Right cardiac atrium (tissue), 5 donors: ENCODE results near the gene LSMEM2. TPM values are rescaled to one million over a fixed set of nuclear protein-coding genes. Genes with fewer than 3 reads are reported as not detected.
A peak's percentile ranks its signal among the peaks of the same experiment; 100 is the strongest.

ENCODE experiments used
- ATAC-seq, 2 donors: fragments of 200-7000 bp; cut with Tn5 transposase; one replicate each; pipeline versions ENCODE4 v1.8.0 to v1.9.1; 2020; ENCODE audit warnings: moderate library complexity in 2 of 2, mild to moderate bottlenecking in 1 of 2
- DNase-seq, 3 donors: peaks; one replicate each; pipeline ENCODE4 v3.0.0-alpha.2; 2020
- H3K27ac ChIP-seq: one replicate; pipeline ENCODE4 v1.5.1; 2013; ENCODE audit warnings: mild to moderate bottlenecking, low read length, control low read depth, moderate library complexity
- H3K27me3 ChIP-seq: one replicate; pipeline ENCODE4 v1.6.1; 2013; ENCODE audit not compliant: control insufficient read depth, insufficient read depth
- H3K4me1 ChIP-seq: one replicate; pipeline ENCODE4 v1.6.1; 2013; ENCODE audit warnings: low read length; ENCODE audit not compliant: control insufficient read depth, insufficient read depth
- H3K4me3 ChIP-seq: one replicate; pipeline ENCODE4 v1.5.1; 2013; ENCODE audit warnings: low read length, control low read depth
- H3K9me3 ChIP-seq: one replicate; pipeline ENCODE4 v1.6.1; 2013; ENCODE audit warnings: low read length; ENCODE audit not compliant: control insufficient read depth
- WGBS: extraction: QIAGEN DNeasy Blood & Tissue Kit; methylation state at CpG from one replicate; pipeline ENCODE4 v1.1.7; 2013; 5-methylcytosine and 5-hydroxymethylcytosine counted together
- intact Hi-C, 4 donors: fragments of 100-400 bp; cut with DNase I; formaldehyde crosslinking; loops; one replicate each; pipeline versions ENCODE4 v1.11.0 to v1.14.0; 2022 to 2023
- polyA plus RNA-seq: library from polyadenylated mRNA; stranded (reverse); fragments of 200-250 nt; gene quantifications from one replicate; pipeline ENCODE4 v1.2.3, GENCODE V29; 2013
- total RNA-seq, 4 donors: library from RNA; stranded (reverse); fragmentation: NEBNext Ultra II Directional; extraction: Animal tissue kit (Norgen Biotek cat#: 25700); gene quantifications; one replicate each; pipeline ENCODE4 v1.2.1, GENCODE V29; 2021
- donor health status: healthy with polysubstance abuse.
- donor health status: DM: no; HTN: yes; CAD: no.
- donor health status: DM: no; HTN: no; CAD: no.
- donor health status: DM: no; HTN: yes; CAD: no; lungs with severe emphysema.
- donor health status: DM: yes; HTN: yes; CAD: no.

LSMEM2 gene
- total and polyA plus RNA-seq, 5 donors: 1.4 to 15.7 (median 10.7) TPM

GRCh38 chr3:50325113-50325480, 46.2 kb downstream of the LSMEM2 start:
- 83% methylated on average over 2 of the region's 2 CpGs for WGBS
- H3K27me3 ChIP-seq: no peaks in the 10 kb centered on the region
- no peak for DNase-seq
- H3K4me3 ChIP-seq: no peak overlapping the region
- H3K9me3 ChIP-seq: no peaks in the 10 kb centered on the region
- intact Hi-C loops: no loop called here
- no peak for ATAC-seq
- H3K27ac ChIP-seq: no peak overlapping the region
- peaks cover 11% of the 10 kb centered on the region for H3K4me1 ChIP-seq

- ATAC-seq: no peak
- H3K27ac ChIP-seq: no peak overlapping the region
- H3K27me3 ChIP-seq: no peaks in the 10 kb centered on the region
- H3K4me1 ChIP-seq: peaks cover 8% of the 10 kb centered on the region
- intact Hi-C loops: no loop called here
- no peak overlapping the region for H3K4me3 ChIP-seq
- 86% methylated on average over 11 of the region's 11 CpGs for WGBS
- peak in 1 of 3 donors; percentile 20 for DNase-seq
- no peaks in the 10 kb centered on the region for H3K9me3 ChIP-seq
Observed at GRCh38 chr3:50325497-50326181, 46.8 kb downstream of the LSMEM2 start.

GRCh38 chr3:50326182-50326541, 47.3 kb downstream of the LSMEM2 start:
- WGBS: 92% methylated on average over 8 of the region's 8 CpGs
- Histone ChIP-seq H3K9me3 (no peaks in the 10 kb centered on the region), H3K4me3 (no peak overlapping the region), H3K4me1 (peaks cover 8% of the 10 kb centered on the region), H3K27ac (no peak overlapping the region), H3K27me3 (no peaks in the 10 kb centered on the region)
- ATAC-seq (no peak), DNase-seq (peak in 1 of 3 donors; percentile 51)
- intact Hi-C loops: no loop called here

- Histone ChIP-seq H3K4me3 (peak overlapping the region; percentile 85), H3K27me3 (no peaks in the 10 kb centered on the region), H3K4me1 (peaks cover 8% of the 10 kb centered on the region), H3K27ac (no peak overlapping the region), H3K9me3 (no peaks in the 10 kb centered on the region)
- intact Hi-C loops: no loop called here
- WGBS: 63% methylated on average over 4 of the region's 4 CpGs
- ATAC-seq (no peak), DNase-seq (peak in 1 of 3 donors; percentile 40)
Observed at GRCh38 chr3:50327129-50327528, 48.2 kb downstream of the LSMEM2 start.

GRCh38 chr3:50327943-50328691, 49.2 kb downstream of the LSMEM2 start, which contains the start of gene TUSC2:
Gene TUSC2 (minus strand): TSS chr3:50328223. CDS start chr3:50328099, 124 bp downstream.
- WGBS: 2% methylated on average over 55 of the region's 55 CpGs
- Histone ChIP-seq H3K27me3 (no peaks in the 10 kb centered on the region), H3K27ac (peak within 1 kb of the TSS; percentile 87), H3K4me3 (peak within 1 kb of the TSS; percentile 85), H3K9me3 (no peaks in the 10 kb centered on the region), H3K4me1 (peaks cover 8% of the 10 kb centered on the region)
- ATAC-seq: peak; percentile 63 to 88
- intact Hi-C loops: no loop called here
- DNase-seq: peak; percentile 97 to 99 (median 98)

- Histone ChIP-seq H3K4me1 (peaks cover 3% of the 10 kb centered on the region), H3K27ac (no peak overlapping the region)
- intact Hi-C loops: no loop called here
Observed at GRCh38 chr3:50330330-50330729, 51.4 kb downstream of the LSMEM2 start.

GRCh38 chr3:50331364-50331907, 52.5 kb downstream of the LSMEM2 start:
- peaks cover 3% of the 10 kb centered on the region for H3K4me1 ChIP-seq

More at GRCh38 chr3:50330330-50330729, 51.4 kb downstream of the LSMEM2 start:
- Histone ChIP-seq H3K9me3 (no peaks in the 10 kb centered on the region), H3K27me3 (no peaks in the 10 kb centered on the region), H3K4me3 (no peak overlapping the region)
- WGBS: 86% methylated on average over 10 of the region's 10 CpGs
- DNase-seq (peak; percentile 13 to 31 (median 29)), ATAC-seq (no peak)

GRCh38 chr3:50333744-50334328, 54.9 kb downstream of the LSMEM2 start:
- no peaks in the 10 kb centered on the region for H3K9me3 ChIP-seq
- H3K4me1 ChIP-seq: no peaks in the 10 kb centered on the region
- ATAC-seq (peak; percentile 40 to 64), DNase-seq (peak; percentile 81 to 87 (median 83))
- H3K4me3 ChIP-seq: no peak overlapping the region
- peak overlapping the region; percentile 71 for H3K27ac ChIP-seq
- WGBS: 41% methylated on average over 12 of the region's 12 CpGs
- intact Hi-C loops: no loop called here
- no peaks in the 10 kb centered on the region for H3K27me3 ChIP-seq

More at GRCh38 chr3:50331364-50331907, 52.5 kb downstream of the LSMEM2 start:
- WGBS: 95% methylated on average over 19 of the region's 19 CpGs
- Histone ChIP-seq H3K27me3 (no peaks in the 10 kb centered on the region), H3K9me3 (no peaks in the 10 kb centered on the region), H3K27ac (no peak overlapping the region), H3K4me3 (no peak overlapping the region)
- no peak for ATAC-seq
- DNase-seq: peak in 2 of 3 donors; percentile 17 to 40
- intact Hi-C loops: no loop called here

GRCh38 chr3:50334339-50335075, 55.6 kb downstream of the LSMEM2 start:
- DNase-seq: peak in 1 of 3 donors; percentile 28
- Histone ChIP-seq H3K9me3 (no peaks in the 10 kb centered on the region), H3K4me1 (no peaks in the 10 kb centered on the region), H3K27me3 (no peaks in the 10 kb centered on the region), H3K27ac (peak overlapping the region; percentile 63), H3K4me3 (no peak overlapping the region)
- intact Hi-C loops: no loop called here
- no peak for ATAC-seq
- 42% methylated on average over 5 of the region's 5 CpGs for WGBS

- no peak for ATAC-seq
- no peaks in the 10 kb centered on the region for H3K4me1 ChIP-seq
Observed at GRCh38 chr3:50336452-50337174, 57.7 kb downstream of the LSMEM2 start.

More at GRCh38 chr3:50336452-50337174, 57.7 kb downstream of the LSMEM2 start:
- no peak for DNase-seq
- H3K27ac ChIP-seq: peak overlapping the region; percentile 77
- intact Hi-C loops: no loop called here
- under 1% methylated on average over 31 of the region's 31 CpGs for WGBS
- no peaks in the 10 kb centered on the region for H3K9me3 ChIP-seq
- H3K4me3 ChIP-seq: peak overlapping the region; percentile 74
- H3K27me3 ChIP-seq: no peaks in the 10 kb centered on the region
